ENCODE results near the gene GCHFR. TPM values are rescaled to one million over a fixed set of nuclear protein-coding genes. Genes with fewer than 3 reads are reported as not detected.

The GCHFR gene
- total RNA-seq, 4 donors from 2014 or later = 10.0 to 47.5 (median 41.9) TPM

- H3K36me3 ChIP-seq = no peaks in the 10 kb centered on the region
- no peaks in the 10 kb centered on the region for H3K27me3 ChIP-seq
- no peak overlapping the region for H3K4me3 ChIP-seq
- TF ChIP-seq CTCF (IDR thresholded peaks at IDR 0.05) (no peak), POLR2A (IDR thresholded peaks at IDR 0.05) (no peak)
- 91 to 94% methylated on average over 2 of the region's 2 CpGs for WGBS, 2 donors
- H3K27ac ChIP-seq = no peak overlapping the region
- H3K9me3 ChIP-seq = no peaks in the 10 kb centered on the region
- no peak for DNase-seq
- H3K4me1 ChIP-seq = no peaks in the 10 kb centered on the region
- intact Hi-C loops (cut with DNase I) = no loop called here
Measured at GRCh38 chr15:40722934-40723333, 40.9 kb upstream of the GCHFR start.

GRCh38 chr15:40723919-40724318 is 39.9 kb upstream of the GCHFR start:
- Histone ChIP-seq H3K4me1 (no peaks in the 10 kb centered on the region), H3K9me3 (no peaks in the 10 kb centered on the region), H3K36me3 (no peaks in the 10 kb centered on the region), H3K27ac (no peak overlapping the region), H3K27me3 (no peaks in the 10 kb centered on the region), H3K4me3 (no peak overlapping the region)
- TF ChIP-seq POLR2A (IDR thresholded peaks at IDR 0.05) (no peak), CTCF (IDR thresholded peaks at IDR 0.05) (no peak)
- 42 to 43% methylated on average over 2 of the region's 2 CpGs for WGBS, 2 donors
- DNase-seq = no peak
- intact Hi-C loops (cut with DNase I) = no loop called here

DNA sequence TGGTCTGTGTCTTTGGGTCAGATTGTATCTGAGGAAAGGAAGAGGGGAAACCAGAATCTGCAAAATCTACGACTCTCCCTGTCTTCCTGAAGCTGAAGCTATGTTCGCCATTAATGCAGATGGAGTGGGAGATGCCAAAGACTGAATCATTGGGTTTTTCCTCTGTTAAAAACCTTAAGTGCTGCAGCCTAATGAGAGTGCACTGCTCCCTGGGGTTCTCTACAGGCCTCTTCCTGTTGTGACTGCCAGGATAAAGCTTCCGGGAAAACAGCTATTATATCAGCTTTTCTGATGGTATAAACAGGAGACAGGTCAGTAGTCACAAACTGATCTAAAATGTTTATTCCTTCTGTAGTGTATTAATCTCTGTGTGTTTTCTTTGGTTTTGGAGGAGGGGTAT is 32.8 kb upstream of the GCHFR start:
- Histone ChIP-seq H3K9me3 (no peaks in the 10 kb centered on the region), H3K4me3 (no peak overlapping the region), H3K27ac (no peak overlapping the region), H3K36me3 (peaks cover 0 to 60% (median 22%) of the 10 kb centered on the region in 3 donors), H3K27me3 (no peaks in the 10 kb centered on the region), H3K4me1 (no peaks in the 10 kb centered on the region)
- 69 to 93% methylated on average over 3 of the region's 3 CpGs for WGBS, 2 donors
- TF ChIP-seq CTCF (IDR thresholded peaks at IDR 0.05) (no peak), POLR2A (IDR thresholded peaks at IDR 0.05) (no peak)
- DNase-seq = no peak
- intact Hi-C loops (cut with DNase I) = no loop called here

- TF ChIP-seq CTCF (IDR thresholded peaks at IDR 0.05) = no peak
- no peak for TF ChIP-seq POLR2A (IDR thresholded peaks at IDR 0.05)
- Histone ChIP-seq H3K27me3 (no peaks in the 10 kb centered on the region), H3K36me3 (peaks cover 14 to 100% (median 57%) of the 10 kb centered on the region in 3 donors), H3K9me3 (no peaks in the 10 kb centered on the region), H3K4me3 (no peak overlapping the region), H3K27ac (no peak overlapping the region), H3K4me1 (no peaks in the 10 kb centered on the region)
- DNase-seq = no peak
- intact Hi-C loops (cut with DNase I) = no loop called here
- 89 to 96% methylated on average over 3 of the region's 4 CpGs for WGBS, 2 donors
Measured at GRCh38 chr15:40736575-40736974, 27.3 kb upstream of the GCHFR start.

DNA sequence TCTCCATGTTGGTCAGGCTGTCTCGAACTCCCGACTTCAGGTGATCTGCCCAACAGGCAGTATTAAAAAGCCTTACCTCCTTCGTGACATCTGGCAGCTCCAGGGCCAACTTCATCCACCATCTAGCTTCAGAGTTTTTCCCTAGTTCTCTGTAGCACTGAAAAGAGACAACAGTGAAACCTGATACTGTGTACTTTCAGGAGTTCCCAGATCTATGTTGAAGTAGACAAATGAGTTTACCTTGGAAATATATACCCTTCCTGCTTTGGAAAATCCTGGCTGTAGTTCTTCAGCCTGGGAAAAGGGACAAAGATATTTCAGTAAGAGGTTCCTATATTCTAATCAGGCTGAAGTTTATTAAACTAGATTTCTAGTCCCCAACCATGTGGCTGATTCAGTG is 26.8 kb upstream of the GCHFR start:
- 73 to 85% methylated on average over 3 of the region's 3 CpGs for WGBS, 2 donors
- no peak for DNase-seq
- intact Hi-C loops (cut with DNase I) = no loop called here
- H3K4me1 ChIP-seq = no peaks in the 10 kb centered on the region
- peaks cover 14 to 100% (median 57%) of the 10 kb centered on the region in 3 donors for H3K36me3 ChIP-seq
- H3K27ac ChIP-seq = no peak overlapping the region
- TF ChIP-seq POLR2A (IDR thresholded peaks at IDR 0.05) (no peak), CTCF (IDR thresholded peaks at IDR 0.05) (no peak)
- H3K9me3 ChIP-seq = no peaks in the 10 kb centered on the region
- H3K4me3 ChIP-seq = no peak overlapping the region
- H3K27me3 ChIP-seq = no peaks in the 10 kb centered on the region
